NCI-H345 (cell line): ENCODE data around the gene UBA52.
"Not testable (repeated sequence)": the region's sequence is repeated elsewhere in the genome, so short reads cannot be mapped to it uniquely, and the experiment has no call there.

ENCODE experiments used
- DNase-seq: peaks from one replicate; lab custom pipeline; 2025; lab: John Stamatoyannopoulos, UW

Gene UBA52

DNA sequence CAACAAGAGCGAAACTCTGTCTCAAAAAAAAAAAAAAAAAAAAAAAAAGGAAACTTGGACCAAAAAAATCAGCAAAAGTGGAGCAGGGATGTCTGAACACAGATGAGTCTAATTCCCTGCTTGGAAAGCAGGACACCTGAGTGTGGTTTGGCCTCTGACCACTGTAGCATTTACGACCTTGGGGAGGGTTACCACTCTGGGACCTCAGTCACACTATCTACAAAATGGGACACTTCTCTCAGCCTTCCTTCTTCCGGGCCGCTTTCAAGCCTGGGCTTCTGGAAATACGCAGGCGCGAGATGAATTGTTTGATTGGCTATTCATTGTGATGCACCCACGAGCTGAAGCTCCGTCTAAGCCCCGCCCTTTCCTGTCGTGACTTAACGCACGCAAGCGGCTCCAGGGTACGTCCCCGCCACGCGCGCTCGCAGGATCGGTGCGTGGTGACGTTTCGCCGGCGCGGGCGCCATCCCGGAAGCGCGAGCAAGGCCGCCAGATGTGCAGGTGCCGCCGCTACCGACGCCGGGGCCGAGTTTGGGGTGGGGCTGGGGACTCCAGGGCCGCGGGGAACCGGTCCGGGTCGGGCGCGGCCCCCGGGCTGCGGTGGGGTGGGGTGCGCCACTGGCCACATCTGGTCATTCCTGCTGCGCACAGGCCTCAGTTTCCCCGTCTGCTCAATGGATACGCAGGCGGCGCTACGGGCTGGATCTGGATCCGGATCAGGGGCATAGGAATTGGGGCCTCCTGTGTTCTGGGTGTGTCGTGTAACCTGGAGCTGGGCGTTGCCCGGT is 14.1 kb upstream of the UBA52 start, which contains the start of gene KXD1:
Gene KXD1, plus strand, starts transcription at position 460 of the 791 bp plus-strand sequence. CDS start 4,187 bp downstream, outside the sequence.
- peak; percentile 94 for DNase-seq

- no peak for DNase-seq
These were observed 13.5 kb upstream of the UBA52 start for GRCh38 chr19:18558202-18558555.

GRCh38 chr19:18558604-18559003 is 13.1 kb upstream of the UBA52 start:
- DNase-seq, result no peak

DNA sequence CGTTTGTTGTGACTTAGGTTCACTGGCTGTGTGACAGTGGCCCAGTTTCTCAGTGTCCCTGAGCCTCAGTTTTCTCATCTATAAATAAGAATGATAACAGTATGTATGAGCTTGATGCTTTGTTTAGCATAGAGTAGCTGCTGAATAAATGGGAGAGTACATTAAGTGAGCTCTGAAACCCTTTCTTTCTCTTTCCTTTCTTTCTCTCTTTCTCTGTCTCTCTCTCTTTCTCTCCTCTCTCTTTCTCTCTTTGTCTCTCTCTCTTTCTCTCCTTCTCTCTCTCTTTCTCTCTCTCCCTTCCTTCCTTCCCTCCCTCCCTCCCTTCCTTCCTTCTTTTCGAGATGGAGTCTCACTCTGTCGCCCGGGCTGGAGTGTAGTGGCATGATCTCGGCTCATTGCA is 12.0 kb upstream of the UBA52 start:
- DNase-seq, result no peak

GRCh38 chr19:18562086-18562485 is 9.6 kb upstream of the UBA52 start:
- no peak for DNase-seq

DNA sequence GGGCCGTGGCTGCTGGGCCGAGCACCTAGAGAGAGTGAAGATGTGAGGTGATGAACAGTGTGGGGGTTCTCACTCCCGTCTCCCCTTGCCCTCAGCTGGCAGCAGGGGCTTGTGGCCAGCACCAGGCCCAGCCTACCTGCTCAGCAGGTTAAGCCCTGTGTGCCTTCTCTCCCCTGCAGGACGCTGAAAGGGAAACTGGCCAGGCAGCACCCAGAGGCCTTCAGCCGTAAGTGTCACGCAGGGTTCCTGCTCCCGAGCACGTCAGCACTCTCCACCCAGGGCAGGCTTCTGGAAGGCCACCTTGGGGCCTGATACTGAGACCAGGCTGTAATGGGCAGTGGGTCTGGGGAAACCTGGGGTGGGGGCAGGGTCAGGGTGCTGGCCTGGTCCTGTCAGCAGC is 4.7 kb upstream of the UBA52 start:
- DNase-seq, result no peak

DNA sequence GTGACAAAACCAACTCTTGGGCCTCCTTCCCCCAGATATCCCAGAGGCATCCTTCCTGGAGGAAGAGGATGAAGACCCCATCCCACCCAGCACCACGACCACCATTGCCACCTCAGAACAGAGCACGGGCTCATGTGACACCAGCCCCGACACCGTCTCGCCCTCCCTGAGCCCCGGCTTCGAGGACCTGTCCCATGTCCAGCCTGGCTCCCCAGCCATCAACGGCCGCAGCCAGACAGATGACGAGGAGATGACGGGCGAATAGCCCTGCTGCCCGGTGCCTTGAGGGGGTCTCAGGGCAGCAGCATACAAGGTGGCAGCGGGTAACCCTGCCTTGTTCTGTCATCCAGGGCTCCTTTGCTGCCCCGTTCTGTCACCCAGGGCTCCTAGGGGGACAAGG is 3.3 kb upstream of the UBA52 start:
- DNase-seq, result no peak

DNA sequence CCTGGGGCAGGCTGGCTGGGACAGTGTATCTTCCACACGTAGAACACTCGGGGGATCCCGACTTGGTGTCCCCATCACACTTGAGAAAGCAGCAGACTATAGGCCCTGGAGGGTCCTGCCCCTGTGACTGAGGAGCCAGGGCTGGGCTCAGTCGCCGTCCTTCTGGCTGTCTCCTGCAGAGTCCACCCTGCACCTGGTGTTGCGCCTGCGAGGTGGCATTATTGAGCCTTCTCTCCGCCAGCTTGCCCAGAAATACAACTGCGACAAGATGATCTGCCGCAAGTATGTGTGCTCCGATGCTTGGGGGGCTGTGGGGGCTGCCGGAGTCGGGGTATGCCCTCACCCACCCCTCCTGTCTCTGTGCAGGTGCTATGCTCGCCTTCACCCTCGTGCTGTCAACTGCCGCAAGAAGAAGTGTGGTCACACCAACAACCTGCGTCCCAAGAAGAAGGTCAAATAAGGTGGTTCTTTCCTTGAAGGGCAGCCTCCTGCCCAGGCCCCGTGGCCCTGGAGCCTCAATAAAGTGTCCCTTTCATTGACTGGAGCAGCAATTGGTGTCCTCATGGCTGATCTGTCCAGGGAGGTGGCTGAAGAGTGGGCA is 3.1 kb downstream of the UBA52 start:
- DNase-seq, result no peak

DNA sequence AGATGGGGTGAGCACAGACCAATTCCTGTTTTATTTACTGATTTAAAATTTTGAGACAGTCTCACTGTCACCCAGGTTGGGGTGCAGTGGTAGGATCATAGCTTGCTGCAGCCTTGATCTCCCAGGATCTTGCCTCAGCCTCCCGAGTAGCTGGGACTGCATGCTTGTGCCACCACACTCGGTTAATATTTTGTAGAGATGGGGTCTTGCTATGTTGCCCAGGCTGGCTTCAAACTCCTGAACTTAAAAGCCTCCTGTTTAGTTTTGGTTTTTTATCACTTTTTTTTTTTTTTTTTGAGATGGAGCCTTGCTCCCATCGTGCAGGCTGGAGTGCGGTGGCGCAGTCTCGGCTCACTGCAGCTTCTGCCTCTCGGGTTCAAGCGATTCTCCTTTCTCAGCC is 4.7 kb downstream of the UBA52 start:
- no peak for DNase-seq

- DNase-seq, result no peak
These were observed 5.8 kb downstream of the UBA52 start for GRCh38 chr19:18577365-18577914.

DNA sequence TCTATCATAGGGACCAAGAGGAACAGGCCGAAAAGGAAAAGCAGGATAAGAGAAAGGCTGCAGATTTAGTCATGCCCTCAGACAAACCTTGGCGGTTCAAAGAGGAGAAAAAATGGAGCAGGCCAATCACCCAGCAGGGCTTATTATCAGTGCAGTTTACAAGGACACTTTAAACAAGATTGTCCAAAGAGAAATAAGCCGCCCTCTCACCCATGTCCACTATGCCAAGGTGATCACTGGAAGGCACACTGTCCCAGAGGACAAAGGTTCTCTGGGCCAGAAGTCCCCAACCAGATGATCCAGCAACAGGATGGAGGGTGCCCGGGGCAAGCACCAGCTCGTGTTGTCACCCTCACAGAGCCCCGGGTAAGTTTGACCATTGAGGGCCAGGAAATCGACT is 8.7 kb downstream of the UBA52 start:
- DNase-seq, result no peak

- DNase-seq, result no peak
These were observed 14.6 kb downstream of the UBA52 start for GRCh38 chr19:18586306-18586705.

GRCh38 chr19:18587561-18587960 is 15.9 kb downstream of the UBA52 start:
- no peak for DNase-seq

GRCh38 chr19:18587962-18588610 is 16.4 kb downstream of the UBA52 start:
- no peak for DNase-seq

DNA sequence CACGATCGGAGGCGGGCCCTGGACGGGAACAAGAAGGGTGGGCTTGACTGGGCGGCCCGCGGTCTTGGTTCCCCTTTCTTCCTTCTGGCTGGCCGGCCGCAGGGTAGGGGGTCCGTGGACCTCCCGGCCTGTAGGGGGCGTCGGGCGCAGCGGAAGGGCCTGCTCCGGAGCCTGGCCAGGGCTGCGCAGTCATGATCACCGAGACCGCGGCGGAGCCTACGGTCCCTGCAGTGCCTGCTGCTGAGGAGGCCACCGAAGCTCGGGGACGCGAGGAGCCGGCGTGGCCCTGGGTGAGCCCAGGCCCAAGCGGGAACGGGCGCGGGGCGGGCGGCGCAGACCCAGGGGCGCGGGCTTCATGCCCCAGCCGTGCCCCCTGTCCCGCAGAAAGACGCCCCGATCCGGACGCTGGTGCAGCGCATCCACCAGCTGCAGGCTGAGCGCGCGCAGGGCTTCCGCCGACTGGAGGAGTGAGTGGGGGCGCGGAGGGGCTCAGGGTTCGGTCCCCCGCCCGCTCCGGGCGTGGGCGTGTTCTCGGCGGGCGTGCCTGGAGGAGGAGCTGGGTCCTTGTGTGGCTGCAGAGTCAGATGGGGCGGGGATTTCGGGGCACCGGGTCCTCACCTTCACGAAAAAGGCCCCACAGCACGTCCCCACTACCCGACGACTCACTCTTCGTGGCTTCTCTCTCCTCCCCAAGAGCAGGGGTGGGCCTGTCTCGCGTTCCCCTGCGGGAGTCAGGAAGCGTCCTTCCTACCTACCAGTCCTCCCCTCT is 17.1 kb downstream of the UBA52 start, which contains the start of gene REX1BD:
Gene REX1BD, plus strand, starts transcription at position 188 of the 769 bp plus-strand sequence. Its CDS starts 4 bp downstream, at position 192.
- peak; percentile 81 for DNase-seq

DNA sequence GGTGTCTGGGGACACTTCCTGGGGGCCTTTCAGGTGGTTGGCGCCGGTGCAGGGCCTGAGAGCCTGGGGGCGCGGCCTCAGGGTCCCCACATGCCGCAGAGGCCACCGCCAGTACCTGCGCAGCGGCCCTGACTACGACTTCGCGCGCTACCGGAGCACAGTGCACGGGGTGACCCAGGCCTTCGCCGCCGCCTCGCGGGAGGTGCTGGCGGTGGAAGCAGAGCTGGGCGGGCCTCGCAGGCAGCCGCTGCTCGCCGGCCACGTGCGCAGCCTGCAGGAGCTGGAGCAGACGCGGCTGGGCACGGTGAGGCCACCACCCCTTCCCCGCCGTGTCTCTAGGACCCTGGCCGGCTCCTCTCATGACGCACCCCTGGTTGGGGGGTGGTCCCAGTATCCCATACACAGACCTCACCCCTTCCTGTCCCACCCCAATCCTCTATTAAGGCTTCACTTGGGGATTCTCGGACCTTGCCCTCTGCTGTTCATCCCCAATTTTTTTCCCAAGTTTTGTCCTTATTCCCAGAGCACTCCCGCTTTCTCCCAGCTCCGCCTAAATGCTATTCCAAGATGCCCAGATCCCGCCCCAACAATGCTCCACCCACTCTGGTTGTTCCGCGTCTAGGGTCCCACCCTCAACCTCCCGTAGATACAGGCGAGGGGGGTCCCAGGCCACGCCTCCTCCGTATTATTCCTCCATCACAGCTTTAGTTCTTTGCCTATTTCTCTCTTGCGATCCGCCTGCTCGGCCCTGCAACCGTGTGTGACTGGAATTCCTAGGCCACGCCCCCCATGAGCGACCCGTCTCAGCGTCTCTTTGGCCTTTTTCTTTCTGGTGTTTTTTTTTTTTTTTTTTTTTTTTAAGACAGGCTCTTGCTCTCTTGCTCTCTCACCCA is 18.0 kb downstream of the UBA52 start:
- DNase-seq, result peak; percentile 87

DNA sequence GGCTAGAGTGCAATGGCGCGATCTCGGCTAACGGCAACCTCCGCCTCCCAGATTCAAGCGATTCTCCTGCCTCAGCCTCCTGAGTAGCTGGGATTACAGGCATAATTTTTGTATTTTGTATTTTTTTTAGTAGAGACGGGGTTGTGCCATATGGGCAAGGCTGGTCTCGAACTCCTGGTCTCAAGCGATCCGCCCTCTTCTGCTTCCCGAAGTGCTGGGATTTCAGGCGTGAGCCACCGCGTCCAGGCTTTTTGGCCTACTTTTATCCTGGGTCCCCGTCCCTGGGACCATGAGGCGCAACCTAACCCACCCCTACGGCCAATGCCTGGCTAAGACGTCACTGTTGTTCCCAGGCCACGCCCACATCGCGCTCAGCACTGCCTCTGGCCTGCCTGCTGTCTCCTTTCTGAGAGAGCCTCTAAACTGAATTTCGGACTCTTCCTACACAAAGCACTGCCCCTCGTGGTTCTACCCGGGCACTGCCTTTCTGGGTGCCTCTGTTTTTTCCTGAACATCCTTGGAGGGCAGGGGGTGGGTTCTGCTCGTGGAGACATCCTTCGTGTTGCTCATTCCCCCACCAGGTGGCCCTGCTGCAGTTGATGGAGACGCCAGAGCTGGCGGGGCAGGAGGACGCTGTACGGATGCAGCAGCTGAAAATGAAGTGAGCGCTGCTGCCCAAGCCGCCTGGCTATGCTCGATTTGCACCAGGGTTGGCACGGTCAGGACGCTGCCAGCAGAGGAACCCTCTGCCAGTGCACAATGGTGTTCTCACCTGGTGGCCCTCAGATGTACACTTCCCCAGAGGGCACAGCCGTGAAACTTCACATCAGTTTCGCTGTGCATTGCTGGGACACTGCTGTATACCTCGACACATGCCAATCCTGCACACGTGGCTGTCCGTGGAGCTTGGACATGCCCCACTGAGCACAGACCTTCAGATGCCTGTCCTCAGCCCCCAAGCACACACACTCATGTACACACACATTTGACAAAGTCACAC is 18.9 kb downstream of the UBA52 start:
- peak; percentile 94 for DNase-seq

GRCh38 chr19:18591735-18592385 is 20.2 kb downstream of the UBA52 start:
- DNase-seq, result no peak

DNA sequence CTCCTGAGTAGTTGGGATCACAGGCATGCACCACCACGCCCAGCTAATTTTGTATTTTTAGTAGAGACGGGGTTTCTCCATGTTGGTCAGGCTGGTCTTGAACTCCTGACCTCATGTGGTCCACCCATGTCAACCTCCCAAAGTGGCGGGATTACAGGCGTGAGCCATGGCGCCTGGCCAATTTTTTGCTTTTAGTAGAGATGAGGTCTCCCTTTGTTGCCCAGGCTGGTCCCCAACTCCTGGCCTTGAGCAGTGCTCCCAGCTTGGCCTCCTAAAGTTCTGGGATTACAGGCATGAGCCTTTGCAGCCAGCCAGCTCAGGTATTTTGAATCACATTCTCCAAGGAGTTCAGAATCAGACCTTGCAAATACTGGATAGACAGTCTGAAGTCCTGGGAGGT is 21.1 kb downstream of the UBA52 start:
- DNase-seq, result not testable (repeated sequence)
